ACHN (cell line): ENCODE measurements around the gene CALCA.
A peak's percentile ranks its signal among the peaks of the same experiment; 100 is the strongest.
"Not testable (repeated sequence)": the region's sequence is repeated elsewhere in the genome, so short reads cannot be mapped to it uniquely, and the experiment has no call there.

Experiments used
- DNase-seq: peaks from one replicate; pipeline ENCODE4 v3.0.0-alpha.2; 2015
- in situ Hi-C: cut with HindIII; loops from 2 replicates; pipeline ENCODE4 v1.10.0; 2017; ENCODE audit warnings: low sequenced_read_pairs, low pct_ligation_motif_present, low pct_unique_long_range_greater_than_20kb

Gene CALCA

GRCh38 chr11:14971865-14972580 is at the start of gene CALCA:
CALCA (minus strand) TSS chr11:14972351; CDS start chr11:14971192, 1,159 bp downstream.
- in situ Hi-C loops = no loop called here
- DNase-seq = no peak

- no peak for DNase-seq
- in situ Hi-C loops = no loop called here
These were observed 44.0 kb upstream of the CALCA start for GRCh38 chr11:15016200-15016599.

- in situ Hi-C loops = no loop called here
- DNase-seq = no peak
These were observed 39.7 kb upstream of the CALCA start for GRCh38 chr11:15011776-15012345.

GRCh38 chr11:15010865-15011264 is 38.7 kb upstream of the CALCA start:
- DNase-seq = no peak
- in situ Hi-C loops = no loop called here

- in situ Hi-C loops = no loop called here
- DNase-seq = peak; percentile 49
These were observed 34.1 kb upstream of the CALCA start for GRCh38 chr11:15006139-15006759.

- DNase-seq, in situ Hi-C loops: not testable (repeated sequence)
These were observed 16.0 kb upstream of the CALCA start for GRCh38 chr11:14988133-14988532.

GRCh38 chr11:14981507-14981906 is 9.4 kb upstream of the CALCA start:
- DNase-seq = no peak
- in situ Hi-C loops = no loop called here

GRCh38 chr11:14980854-14981253 is 8.7 kb upstream of the CALCA start:
- peak; percentile 41 for DNase-seq
- in situ Hi-C loops = no loop called here

- no peak for DNase-seq
- in situ Hi-C loops = no loop called here
These were observed 5.1 kb upstream of the CALCA start for GRCh38 chr11:14977101-14977880.

- DNase-seq = no peak
- in situ Hi-C loops = no loop called here
These were observed 3.1 kb upstream of the CALCA start for GRCh38 chr11:14975252-14975587.

GRCh38 chr11:14974515-14975251 is 2.5 kb upstream of the CALCA start:
- DNase-seq = no peak
- in situ Hi-C loops = no loop called here

- no peak for DNase-seq
- in situ Hi-C loops = no loop called here
These were observed 1.7 kb upstream of the CALCA start for GRCh38 chr11:14973621-14974514.

GRCh38 chr11:14972581-14973495 is 687 bp upstream of the CALCA start:
- no peak for DNase-seq
- in situ Hi-C loops = no loop called here

- DNase-seq = peak; percentile 29
- in situ Hi-C loops = no loop called here
These were observed 2.2 kb downstream of the CALCA start for GRCh38 chr11:14969901-14970323.

GRCh38 chr11:14967581-14968243 is 4.4 kb downstream of the CALCA start:
- DNase-seq = no peak

GRCh38 chr11:14956111-14956510 is 16.0 kb downstream of the CALCA start:
- no peak for DNase-seq
- in situ Hi-C loops = no loop called here

More at GRCh38 chr11:14967581-14968243, 4.4 kb downstream of the CALCA start:
- in situ Hi-C loops = no loop called here
